Mesenchymal stem cell (in vitro differentiated cells and primary cell): ENCODE data around the gene LRP11.
"Not testable (repeated sequence)": the region's sequence is repeated elsewhere in the genome, so short reads cannot be mapped to it uniquely, and the experiment has no call there.

Experiments
- DNase-seq: peaks from one replicate; pipeline ENCODE4 v3.0.0-alpha.2; 2013
- H2AFZ ChIP-seq: one replicate; pipeline ENCODE4 v1.6.1; 2013; ENCODE audit warnings: low read depth, mild to moderate bottlenecking, control low read depth, inconsistent platforms, low read length, moderate library complexity
- H2AK5ac ChIP-seq: 2 replicates; pipeline ENCODE4 v1.6.1; 2013; ENCODE audit warnings: low read length, moderate library complexity, mild to moderate bottlenecking, inconsistent platforms; ENCODE audit not compliant: severe bottlenecking
- H2BK120ac ChIP-seq: one replicate; pipeline ENCODE4 v1.6.1; 2013; ENCODE audit warnings: low read depth, mild to moderate bottlenecking, inconsistent platforms, low read length, moderate library complexity
- H2BK12ac ChIP-seq, 2 experiments: one replicate each; pipeline ENCODE4 v1.6.1; 2013; ENCODE audit warnings: inconsistent platforms in 2 of 2, low read length in 2 of 2, mild to moderate bottlenecking in 2 of 2, moderate library complexity in 2 of 2, control low read depth in 1 of 2
- H2BK15ac ChIP-seq: one replicate; pipeline ENCODE4 v1.6.1; 2013; ENCODE audit warnings: mild to moderate bottlenecking, low read depth, inconsistent platforms; ENCODE audit not compliant: poor library complexity, severe bottlenecking
- H2BK5ac ChIP-seq: 2 replicates; pipeline ENCODE4 v1.6.1; 2013; ENCODE audit warnings: low read depth, mild to moderate bottlenecking, low read length, control low read depth, inconsistent platforms; ENCODE audit not compliant: poor library complexity, severe bottlenecking
- H3K14ac ChIP-seq, 2 experiments: one replicate each; pipeline ENCODE4 v1.6.1; 2013; ENCODE audit warnings: inconsistent platforms in 2 of 2, low read length in 2 of 2, control low read depth in 1 of 2, mild to moderate bottlenecking in 1 of 2, moderate library complexity in 1 of 2
- H3K18ac ChIP-seq, 2 experiments: one replicate each; pipeline ENCODE4 v1.6.1; 2013; ENCODE audit warnings: inconsistent platforms in 2 of 2, low read length in 2 of 2, control low read depth in 1 of 2, low read depth in 1 of 2, mild to moderate bottlenecking in 1 of 2
- H3K23ac ChIP-seq, 2 experiments: one replicate each; pipeline ENCODE4 v1.6.1; 2013; ENCODE audit warnings: inconsistent platforms in 2 of 2, low read length in 2 of 2, mild to moderate bottlenecking in 2 of 2, moderate library complexity in 2 of 2, control low read depth in 1 of 2
- H3K27ac ChIP-seq: 2 replicates; pipeline ENCODE4 v1.5.1; 2013; ENCODE audit warnings: mild to moderate bottlenecking, moderate library complexity, low read length, control low read depth, inconsistent platforms; ENCODE audit not compliant: poor library complexity, severe bottlenecking
- H3K27me3 ChIP-seq, 2 experiments: 2 replicates each; pipeline versions ENCODE4 v1.6.1 to v1.7.0; 2013; ENCODE audit warnings: low read length in 2 of 2, mild to moderate bottlenecking in 2 of 2, moderate library complexity in 2 of 2, control low read depth in 1 of 2, inconsistent platforms in 1 of 2; ENCODE audit not compliant: control insufficient read depth in 1 of 2, insufficient read depth in 1 of 2
- H3K36me3 ChIP-seq, 2 experiments: 2 replicates each; pipeline versions ENCODE4 v1.6.1 to v1.7.0; 2013; ENCODE audit warnings: low read length in 2 of 2, control low read depth in 1 of 2, inconsistent platforms in 1 of 2, low read depth in 1 of 2, mild to moderate bottlenecking in 1 of 2; ENCODE audit not compliant: insufficient read depth in 2 of 2, control insufficient read depth in 1 of 2
- H3K4ac ChIP-seq, 2 experiments: one replicate each; pipeline ENCODE4 v1.6.1; 2013; ENCODE audit warnings: inconsistent platforms in 2 of 2, low read length in 2 of 2, mild to moderate bottlenecking in 2 of 2, moderate library complexity in 2 of 2, control low read depth in 1 of 2, low read depth in 1 of 2
- H3K4me1 ChIP-seq: 2 replicates; pipeline ENCODE4 v1.6.1; 2013; ENCODE audit warnings: low read depth, low read length, control low read depth; ENCODE audit not compliant: control insufficient read depth, insufficient read depth
- H3K4me2 ChIP-seq: 2 replicates; pipeline ENCODE4 v1.6.1; 2013; ENCODE audit warnings: low read length, mild to moderate bottlenecking, inconsistent platforms; ENCODE audit not compliant: poor library complexity, severe bottlenecking
- H3K4me3 ChIP-seq, 2 experiments: 2 replicates each; pipeline versions ENCODE4 v1.5.1 to v1.7.0; 2013; ENCODE audit warnings: low read length in 2 of 2, mild to moderate bottlenecking in 2 of 2, control low read depth in 1 of 2, low read depth in 1 of 2; ENCODE audit not compliant: insufficient read depth in 1 of 2
- H3K79me1 ChIP-seq: replicated peaks from 2 replicates; pipeline ENCODE4 v1.6.1; 2013; ENCODE audit warnings: mild to moderate bottlenecking, control low read depth, low read length, inconsistent platforms; ENCODE audit not compliant: poor library complexity, severe bottlenecking
- H3K9ac ChIP-seq: 2 replicates; pipeline ENCODE4 v1.7.0; 2013; ENCODE audit warnings: mild to moderate bottlenecking, low read length, moderate library complexity
- H3K9me3 ChIP-seq: 2 replicates; pipeline ENCODE4 v1.7.0; 2013; ENCODE audit warnings: mild to moderate bottlenecking, low read length; ENCODE audit not compliant: control insufficient read depth
- H4K8ac ChIP-seq: one replicate; pipeline ENCODE4 v1.6.1; 2013; ENCODE audit warnings: inconsistent platforms, mild to moderate bottlenecking, low read length, moderate library complexity
- H4K91ac ChIP-seq: one replicate; pipeline ENCODE4 v1.6.1; 2013; ENCODE audit warnings: mild to moderate bottlenecking, low read length, inconsistent platforms
- WGBS: methylation state at CpG from one replicate; pipeline ENCODE4 v1.1.7; 2013; ENCODE audit warnings: mixed read lengths; 5-methylcytosine and 5-hydroxymethylcytosine counted together

Gene LRP11

GRCh38 chr6:149864578-149865535 is 698 bp upstream of the LRP11 start:
- no peak overlapping the region for H3K23ac ChIP-seq
- H2BK12ac ChIP-seq: peak overlapping the region; percentile 12 to 70
- peak overlapping the region; percentile 98 for H3K9ac ChIP-seq
- no peaks in the 10 kb centered on the region for H3K36me3 ChIP-seq
- peaks cover 0 to 7% of the 10 kb centered on the region in 2 experiments for H3K27me3 ChIP-seq
- peak overlapping the region; percentile 78 for H2BK15ac ChIP-seq
- H3K18ac ChIP-seq: peak overlapping the region; percentile 74 to 87
- peaks cover 17% of the 10 kb centered on the region for H3K79me1 ChIP-seq
- WGBS: 25% methylated on average over 22 of the region's 23 CpGs
- peak; percentile 88 for DNase-seq
- H4K91ac ChIP-seq: peak overlapping the region; percentile 53
- H3K9me3 ChIP-seq: no peaks in the 10 kb centered on the region
- peak overlapping the region; percentile 97 for H3K4me2 ChIP-seq
- peaks cover 10% of the 10 kb centered on the region for H3K4me1 ChIP-seq
- H3K27ac ChIP-seq: peak overlapping the region; percentile 75
- peak overlapping the region; percentile 81 for H2AFZ ChIP-seq
- H3K14ac ChIP-seq: peak overlapping the region in 1 of 2 experiments; percentile 19
- peak overlapping the region; percentile 45 for H4K8ac ChIP-seq
- no peak overlapping the region for H2AK5ac ChIP-seq
- H2BK5ac ChIP-seq: no peak overlapping the region
- H3K4ac ChIP-seq: no peak overlapping the region
- H3K4me3 ChIP-seq: peak overlapping the region; percentile 82 to 89
- no peak overlapping the region for H2BK120ac ChIP-seq

GRCh38 chr6:149862922-149863697 is 1.0 kb downstream of the LRP11 start:
- Histone ChIP-seq H3K4me2 (peak overlapping the region; percentile 97), H2BK12ac (peak overlapping the region in 1 of 2 experiments; percentile 59), H3K23ac (peak overlapping the region in 1 of 2 experiments; percentile 87), H3K4me3 (peak overlapping the region; percentile 82 to 89), H4K8ac (peak overlapping the region; percentile 80), H3K36me3 (no peaks in the 10 kb centered on the region), H2BK15ac (peak overlapping the region; percentile 88), H2BK120ac (peak overlapping the region; percentile 76), H3K18ac (peak overlapping the region; percentile 84 to 96), H3K4ac (peak overlapping the region in 1 of 2 experiments; percentile 73), H3K14ac (peak overlapping the region; percentile 45 to 96), H4K91ac (peak overlapping the region; percentile 89), H3K27me3 (no peaks in the 10 kb centered on the region), H3K27ac (peak overlapping the region; percentile 73), H2AK5ac (no peak overlapping the region), H3K79me1 (peaks cover 17% of the 10 kb centered on the region), H2BK5ac (no peak overlapping the region), H3K9me3 (no peaks in the 10 kb centered on the region), H3K4me1 (peaks cover 12% of the 10 kb centered on the region), H2AFZ (peak overlapping the region; percentile 65), H3K9ac (peak overlapping the region; percentile 98)
- WGBS: 3% methylated on average over 60 of the region's 69 CpGs
- peak; percentile 71 for DNase-seq

- WGBS: 94% methylated on average over 7 of the region's 12 CpGs
- not testable (repeated sequence) for H3K36me3 ChIP-seq, DNase-seq, H3K14ac ChIP-seq, H3K27me3 ChIP-seq, H3K18ac ChIP-seq, H3K27ac ChIP-seq, H2AFZ ChIP-seq, H2BK12ac ChIP-seq, H3K4me2 ChIP-seq, H2BK5ac ChIP-seq, H3K4ac ChIP-seq, H2AK5ac ChIP-seq, H4K91ac ChIP-seq, H3K23ac ChIP-seq, H2BK120ac ChIP-seq, H3K9me3 ChIP-seq, H2BK15ac ChIP-seq, H4K8ac ChIP-seq
- Histone ChIP-seq H3K4me1 (peaks cover 12% of the 10 kb centered on the region), H3K9ac (peak overlapping the region; percentile 98), H3K4me3 (peak overlapping the region in 1 of 2 experiments; percentile 89), H3K79me1 (peaks cover 20% of the 10 kb centered on the region)
Measured at GRCh38 chr6:149862424-149862738, 1.8 kb downstream of the LRP11 start.
